ENCODE results near the gene GPR142. TPM values are rescaled to one million over a fixed set of nuclear protein-coding genes. Genes with fewer than 3 reads are reported as not detected.

GPR142 gene
- total RNA-seq, 1 donor from 2014 or later, result not detected

DNA sequence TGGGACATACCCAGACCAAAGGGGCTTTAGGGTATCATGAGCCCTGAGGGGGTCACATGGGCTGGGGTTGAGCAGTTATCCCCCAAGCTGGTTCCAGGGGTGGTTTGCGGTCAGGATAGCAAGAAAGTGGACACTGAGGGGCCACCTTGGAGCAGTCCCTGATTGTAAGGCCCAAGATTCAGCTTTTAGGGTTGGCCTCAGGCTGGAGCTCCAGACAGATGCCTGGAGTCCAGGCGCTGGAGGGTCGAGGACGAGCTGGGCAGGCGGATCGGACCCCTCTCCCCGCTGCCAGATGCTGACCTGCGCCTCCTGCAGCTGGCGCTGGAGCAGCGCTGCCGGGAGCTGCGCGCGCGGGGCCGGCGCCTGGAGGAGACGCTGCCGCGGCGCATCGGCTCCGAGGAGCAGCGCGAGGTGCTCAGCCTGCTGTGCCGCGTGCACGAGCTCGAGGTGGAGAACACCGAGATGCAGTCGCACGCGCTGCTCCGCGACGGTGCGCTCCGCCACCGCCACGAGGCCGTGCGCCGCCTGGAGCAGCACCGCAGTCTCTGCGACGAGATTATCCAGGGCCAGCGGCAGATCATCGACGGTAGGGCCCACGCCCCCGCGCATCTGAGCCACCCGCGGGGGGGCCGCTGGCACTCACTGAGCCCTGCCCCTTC is 15.6 kb upstream of the GPR142 start:
- H3K27me3 Mint-ChIP-seq (ENCODE audit: low read depth), result peaks cover 99% of the 10 kb centered on the region
- TF ChIP-seq CTCF (IDR thresholded peaks at IDR 0.05; ENCODE audit: unreplicated experiment), result no peak
- DNase-seq (ENCODE audit: low spot score in 2 of 2, unreplicated experiment in 2 of 2), result no peak
- H3K36me3 Mint-ChIP-seq, result no peaks in the 10 kb centered on the region
- no peaks in the 10 kb centered on the region for H3K4me1 Mint-ChIP-seq
- no peak overlapping the region for H3K4me3 Mint-ChIP-seq
- H3K9me3 Mint-ChIP-seq, result no peaks in the 10 kb centered on the region
- H3K27ac Mint-ChIP-seq, result no peak overlapping the region

GRCh38 chr17:74353446-74354060 is 13.8 kb upstream of the GPR142 start:
- peaks cover 2% of the 10 kb centered on the region for H3K4me1 Mint-ChIP-seq
- DNase-seq (ENCODE audit: low spot score in 2 of 2, unreplicated experiment in 2 of 2), result no peak
- no peak overlapping the region for H3K27ac Mint-ChIP-seq
- no peak for TF ChIP-seq CTCF (IDR thresholded peaks at IDR 0.05; ENCODE audit: unreplicated experiment)
- no peak overlapping the region for H3K4me3 Mint-ChIP-seq
- H3K27me3 Mint-ChIP-seq (ENCODE audit: low read depth), result peaks cover 95% of the 10 kb centered on the region
- no peaks in the 10 kb centered on the region for H3K36me3 Mint-ChIP-seq
- H3K9me3 Mint-ChIP-seq, result no peaks in the 10 kb centered on the region

GRCh38 chr17:74354123-74354522 is 13.2 kb upstream of the GPR142 start:
- peak in 1 of 2 experiments; percentile 55 for DNase-seq (ENCODE audit: low spot score in 2 of 2, unreplicated experiment in 2 of 2)
- no peak overlapping the region for H3K4me3 Mint-ChIP-seq
- H3K4me1 Mint-ChIP-seq, result peaks cover 2% of the 10 kb centered on the region
- no peaks in the 10 kb centered on the region for H3K9me3 Mint-ChIP-seq
- H3K36me3 Mint-ChIP-seq, result no peaks in the 10 kb centered on the region
- no peak for TF ChIP-seq CTCF (IDR thresholded peaks at IDR 0.05; ENCODE audit: unreplicated experiment)
- peaks cover 94% of the 10 kb centered on the region for H3K27me3 Mint-ChIP-seq (ENCODE audit: low read depth)
- H3K27ac Mint-ChIP-seq, result no peak overlapping the region

- peaks cover 2% of the 10 kb centered on the region for H3K4me1 Mint-ChIP-seq
- no peak for DNase-seq (ENCODE audit: low spot score in 2 of 2, unreplicated experiment in 2 of 2)
- H3K27ac Mint-ChIP-seq, result no peak overlapping the region
- no peak for TF ChIP-seq CTCF (IDR thresholded peaks at IDR 0.05; ENCODE audit: unreplicated experiment)
- H3K4me3 Mint-ChIP-seq, result no peak overlapping the region
- peaks cover 92% of the 10 kb centered on the region for H3K27me3 Mint-ChIP-seq (ENCODE audit: low read depth)
- no peaks in the 10 kb centered on the region for H3K9me3 Mint-ChIP-seq
- H3K36me3 Mint-ChIP-seq, result no peaks in the 10 kb centered on the region
Observed at GRCh38 chr17:74354561-74354960, 12.7 kb upstream of the GPR142 start.

DNA sequence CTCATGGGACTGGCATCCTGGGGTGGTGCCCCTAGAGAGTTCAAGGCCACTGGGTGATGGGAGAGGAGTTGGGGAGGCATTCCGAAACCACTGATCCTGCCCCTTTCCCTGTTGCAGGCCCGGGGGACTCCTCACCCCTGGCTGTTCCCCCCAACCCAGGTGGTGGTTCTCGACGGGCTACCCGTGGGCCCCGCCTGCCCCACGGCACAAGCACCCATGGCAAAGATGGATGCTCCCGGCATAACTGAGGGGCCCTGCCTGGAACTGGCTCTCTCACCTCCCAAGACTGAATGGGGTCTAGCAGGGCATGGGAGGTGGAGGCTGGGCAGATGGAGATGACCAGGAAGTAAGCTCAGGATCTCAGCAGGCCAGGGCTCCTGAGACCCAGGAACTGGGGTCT is 12.2 kb upstream of the GPR142 start:
- H3K9me3 Mint-ChIP-seq, result no peaks in the 10 kb centered on the region
- no peak overlapping the region for H3K27ac Mint-ChIP-seq
- peaks cover 92% of the 10 kb centered on the region for H3K27me3 Mint-ChIP-seq (ENCODE audit: low read depth)
- no peak overlapping the region for H3K4me3 Mint-ChIP-seq
- peaks cover 2% of the 10 kb centered on the region for H3K4me1 Mint-ChIP-seq
- no peak for TF ChIP-seq CTCF (IDR thresholded peaks at IDR 0.05; ENCODE audit: unreplicated experiment)
- H3K36me3 Mint-ChIP-seq, result no peaks in the 10 kb centered on the region
- DNase-seq (ENCODE audit: low spot score in 2 of 2, unreplicated experiment in 2 of 2), result no peak

Data from mesothelial cell of epicardium (in vitro differentiated cells).